ENCODE measurements around the gene WIPF1. TPM values are rescaled to one million over a fixed set of nuclear protein-coding genes. Genes with fewer than 3 reads are reported as not detected.

WIPF1 gene
- total RNA-seq, 6 experiments from 2014 or later, result 33.0 to 41.7 (median 38.5) TPM

GRCh38 chr2:174581491-174581890 is 16.1 kb downstream of the WIPF1 start:
- H3K36me3 Mint-ChIP-seq (ENCODE audit: low read depth), result 0 out of 2 replicates have a peak, but pooled peaks cover 9% of the 10 kb centered on the region
- TF ChIP-seq CTCF (IDR thresholded peaks at IDR 0.05), result no peak
- no peak for DNase-seq
- H3K27ac Mint-ChIP-seq, result 0 out of 2 replicates have a peak overlapping the region, but pooled peaks have one; percentile 2
- H3K27me3 Mint-ChIP-seq (ENCODE audit: insufficient read depth), result no peaks in the 10 kb centered on the region; the same call in 1 of the 2 replicates
- no peaks in the 10 kb centered on the region for H3K9me3 Mint-ChIP-seq
- H3K4me3 Mint-ChIP-seq, result no peak overlapping the region
- peaks cover 21% of the 10 kb centered on the region for H3K4me1 Mint-ChIP-seq (ENCODE audit: low read depth)

- H3K4me3 Mint-ChIP-seq, result no peak overlapping the region
- H3K27ac Mint-ChIP-seq, result no peak overlapping the region
- 0 out of 2 replicates have a peak, but pooled peaks cover 9% of the 10 kb centered on the region for H3K36me3 Mint-ChIP-seq (ENCODE audit: low read depth)
- peaks cover 20% of the 10 kb centered on the region for H3K4me1 Mint-ChIP-seq (ENCODE audit: low read depth)
- no peaks in the 10 kb centered on the region for H3K9me3 Mint-ChIP-seq
- no peaks in the 10 kb centered on the region; the same call in 1 of the 2 replicates for H3K27me3 Mint-ChIP-seq (ENCODE audit: insufficient read depth)
- DNase-seq, result no peak
- no peak for TF ChIP-seq CTCF (IDR thresholded peaks at IDR 0.05)
Measured at GRCh38 chr2:174580951-174581350, 16.7 kb downstream of the WIPF1 start.

GRCh38 chr2:174577967-174578589 is 19.5 kb downstream of the WIPF1 start:
- Mint-ChIP-seq H3K27me3 (ENCODE audit: insufficient read depth) (no peaks in the 10 kb centered on the region), H3K4me3 (no peak overlapping the region)
- TF ChIP-seq CTCF (IDR thresholded peaks at IDR 0.05), result peak; percentile 82

GRCh38 chr2:174575124-174575776 is 22.4 kb downstream of the WIPF1 start:
- TF ChIP-seq CTCF (IDR thresholded peaks at IDR 0.05), result no peak
- no peak overlapping the region for H3K27ac Mint-ChIP-seq
- no peak for DNase-seq
- H3K9me3 Mint-ChIP-seq, result no peaks in the 10 kb centered on the region
- peaks cover 13% of the 10 kb centered on the region for H3K4me1 Mint-ChIP-seq (ENCODE audit: low read depth)
- H3K4me3 Mint-ChIP-seq, result no peak overlapping the region
- peaks cover 19% of the 10 kb centered on the region for H3K36me3 Mint-ChIP-seq (ENCODE audit: low read depth)
- no peaks in the 10 kb centered on the region for H3K27me3 Mint-ChIP-seq (ENCODE audit: insufficient read depth)

More at GRCh38 chr2:174577967-174578589, 19.5 kb downstream of the WIPF1 start:
- Mint-ChIP-seq H3K36me3 (ENCODE audit: low read depth) (peaks cover 9% of the 10 kb centered on the region; the same call in 1 of the 2 replicates), H3K27ac (no peak overlapping the region), H3K9me3 (no peaks in the 10 kb centered on the region), H3K4me1 (ENCODE audit: low read depth) (peaks cover 11% of the 10 kb centered on the region)
- DNase-seq, result peak; percentile 69

GRCh38 chr2:174574657-174575056 is 22.9 kb downstream of the WIPF1 start:
- H3K4me1 Mint-ChIP-seq (ENCODE audit: low read depth), result peaks cover 13% of the 10 kb centered on the region
- no peak overlapping the region for H3K4me3 Mint-ChIP-seq
- no peak for DNase-seq
- H3K27ac Mint-ChIP-seq, result no peak overlapping the region
- no peaks in the 10 kb centered on the region for H3K27me3 Mint-ChIP-seq (ENCODE audit: insufficient read depth)
- no peak for TF ChIP-seq CTCF (IDR thresholded peaks at IDR 0.05)
- H3K36me3 Mint-ChIP-seq (ENCODE audit: low read depth), result peaks cover 19% of the 10 kb centered on the region
- no peaks in the 10 kb centered on the region for H3K9me3 Mint-ChIP-seq
